DND-41 (cell line): ENCODE data around the gene IL17B.

ENCODE experiments used
- CTCF ChIP-seq: IDR thresholded peaks from 2 replicates; pipeline ENCODE4 v1.5.1; 2012; ENCODE audit warnings: borderline replicate concordance, low read length, moderate library complexity, mild to moderate bottlenecking; ENCODE audit not compliant: poor library complexity, severe bottlenecking; ENCODE audit errors: extremely low read depth
- EZH2 ChIP-seq: IDR thresholded peaks from 3 replicates; pipeline ENCODE4 v1.6.1; 2012; ENCODE audit warnings: borderline replicate concordance, low read depth, mild to moderate bottlenecking, moderate library complexity, low read length, inconsistent platforms; ENCODE audit not compliant: severe bottlenecking

- TF ChIP-seq CTCF: no peak
- TF ChIP-seq EZH2: no peak
These were observed 53.2 kb downstream of the IL17B start for GRCh38 chr5:149325894-149326293.
